ENCODE data around the gene ADCY6.

DNA sequence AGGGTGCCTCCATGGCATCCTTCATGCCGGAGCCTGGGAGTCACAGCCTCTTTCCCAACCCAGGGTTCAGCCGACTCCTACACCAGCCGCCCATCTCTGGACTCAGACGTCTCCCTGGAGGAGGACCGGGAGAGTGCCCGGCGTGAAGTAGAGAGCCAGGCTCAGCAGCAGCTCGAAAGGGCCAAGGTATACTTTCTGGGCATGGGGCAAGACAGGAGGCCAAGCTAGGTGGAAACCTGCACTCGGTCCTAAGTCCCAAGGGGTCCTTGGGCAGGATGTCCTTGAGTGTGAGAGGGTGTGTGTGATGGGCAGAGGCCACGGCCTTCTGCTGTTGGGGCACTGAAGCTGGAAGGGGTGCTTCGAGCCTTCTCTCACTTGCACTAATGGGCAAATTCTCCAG, 34.4 kb upstream of the ADCY6 start:
- TF ChIP-seq, protein P1, sequence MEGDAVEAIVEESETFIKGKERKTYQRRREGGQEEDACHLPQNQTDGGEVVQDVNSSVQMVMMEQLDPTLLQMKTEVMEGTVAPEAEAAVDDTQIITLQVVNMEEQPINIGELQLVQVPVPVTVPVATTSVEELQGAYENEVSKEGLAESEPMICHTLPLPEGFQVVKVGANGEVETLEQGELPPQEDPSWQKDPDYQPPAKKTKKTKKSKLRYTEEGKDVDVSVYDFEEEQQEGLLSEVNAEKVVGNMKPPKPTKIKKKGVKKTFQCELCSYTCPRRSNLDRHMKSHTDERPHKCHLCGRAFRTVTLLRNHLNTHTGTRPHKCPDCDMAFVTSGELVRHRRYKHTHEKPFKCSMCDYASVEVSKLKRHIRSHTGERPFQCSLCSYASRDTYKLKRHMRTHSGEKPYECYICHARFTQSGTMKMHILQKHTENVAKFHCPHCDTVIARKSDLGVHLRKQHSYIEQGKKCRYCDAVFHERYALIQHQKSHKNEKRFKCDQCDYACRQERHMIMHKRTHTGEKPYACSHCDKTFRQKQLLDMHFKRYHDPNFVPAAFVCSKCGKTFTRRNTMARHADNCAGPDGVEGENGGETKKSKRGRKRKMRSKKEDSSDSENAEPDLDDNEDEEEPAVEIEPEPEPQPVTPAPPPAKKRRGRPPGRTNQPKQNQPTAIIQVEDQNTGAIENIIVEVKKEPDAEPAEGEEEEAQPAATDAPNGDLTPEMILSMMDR (conservative IDR thresholded peaks at IDR 0.05 in 1 of 2, IDR thresholded peaks at IDR 0.05 in 1 of 2; ENCODE audit: low read depth in 1 of 2, low read length in 2 of 2) = no peak
- no peak for TF ChIP-seq EZH2 (IDR thresholded peaks at IDR 0.05; ENCODE audit: low read length, missing control alignments)
